Body of pancreas (tissue), 4 donors: ENCODE results near the gene MYZAP.

Source experiments
- CTCF ChIP-seq, 7 experiments: fragments of 450-650 bp in 4 of 7; fragments of 200-600 bp in 3 of 7; sonication (generic) in 3 of 7; IDR thresholded peaks; one replicate each; pipeline ENCODE4 v1.5.1; 2016 to 2019; ENCODE audit warnings: antibody characterized with exemption in 7 of 7
- POLR2A ChIP-seq, 3 donors: fragments of 450-650 bp; IDR thresholded peaks; one replicate each; pipeline ENCODE4 v1.6.1; 2016; ENCODE audit warnings: antibody characterized with exemption in 3 of 3, mild to moderate bottlenecking in 2 of 3

DNA sequence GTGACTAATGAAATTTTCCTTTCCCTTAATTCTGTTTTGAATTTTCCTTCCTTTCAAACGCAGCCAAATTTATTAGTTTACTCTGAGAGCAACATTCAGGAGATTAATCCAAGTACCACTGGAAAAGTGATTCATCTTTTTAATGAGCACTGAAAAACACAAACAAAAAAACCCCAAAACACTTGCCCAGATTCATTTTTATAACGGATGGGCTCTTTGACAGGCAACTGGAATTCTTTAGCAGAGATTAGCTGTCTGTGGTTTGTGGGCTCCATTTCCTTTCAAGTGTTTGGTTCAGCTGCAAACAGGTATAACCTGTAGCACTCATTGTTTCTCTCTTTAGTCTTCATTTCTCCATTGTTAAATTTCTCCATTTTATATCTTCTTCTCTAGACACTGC is 111.7 kb downstream of the MYZAP start:
- TF ChIP-seq CTCF (IDR thresholded peaks at IDR 0.05) (no peak), POLR2A (IDR thresholded peaks at IDR 0.05) (no peak)
